T47D (cell line): ENCODE data around the gene WDR6.

Source experiments
- DNase-seq, 2 experiments: peaks; one replicate each; pipeline versions ENCODE4 v3.0.0 to v3.0.0-alpha.2; 2011 to 2012; ENCODE audit warnings: low read depth in 1 of 2, low spot score in 1 of 2
- JUND ChIP-seq: IDR thresholded peaks from 2 replicates; pipeline ENCODE4 v1.6.1; 2012; ENCODE audit warnings: low read depth
- in situ Hi-C: cut with HindIII; loops from 2 replicates; pipeline ENCODE4 v1.10.0; 2016; ENCODE audit warnings: low sequenced_read_pairs, low pct_unique_long_range_greater_than_20kb

The WDR6 gene

GRCh38 chr3:49012441-49013017 lies 5.3 kb downstream of the WDR6 start:
- no peak for DNase-seq
- TF ChIP-seq JUND = no peak
- in situ Hi-C loops = no loop called here

DNA sequence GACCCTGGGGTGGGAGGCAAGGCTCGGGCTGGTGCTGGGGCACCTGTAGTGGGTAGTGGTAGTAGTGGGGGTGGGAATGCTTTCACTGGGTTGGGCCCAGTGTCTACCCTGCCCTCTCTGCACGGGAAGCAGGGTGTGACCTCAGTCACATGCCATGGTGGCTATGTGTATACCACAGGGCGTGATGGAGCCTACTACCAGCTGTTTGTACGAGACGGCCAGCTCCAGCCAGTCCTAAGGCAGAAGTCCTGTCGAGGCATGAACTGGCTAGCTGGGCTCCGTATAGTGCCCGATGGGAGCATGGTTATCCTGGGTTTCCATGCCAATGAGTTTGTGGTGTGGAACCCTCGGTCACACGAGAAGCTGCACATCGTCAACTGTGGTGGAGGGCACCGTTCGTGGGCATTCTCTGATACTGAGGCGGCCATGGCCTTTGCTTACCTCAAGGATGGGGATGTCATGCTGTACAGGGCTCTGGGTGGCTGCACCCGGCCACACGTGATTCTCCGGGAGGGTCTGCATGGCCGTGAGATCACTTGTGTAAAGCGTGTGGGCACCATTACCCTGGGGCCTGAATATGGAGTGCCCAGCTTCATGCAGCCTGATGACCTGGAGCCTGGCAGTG lies 6.0 kb downstream of the WDR6 start:
- no peak for TF ChIP-seq JUND
- in situ Hi-C loops = no loop called here
- DNase-seq = no peak

DNA sequence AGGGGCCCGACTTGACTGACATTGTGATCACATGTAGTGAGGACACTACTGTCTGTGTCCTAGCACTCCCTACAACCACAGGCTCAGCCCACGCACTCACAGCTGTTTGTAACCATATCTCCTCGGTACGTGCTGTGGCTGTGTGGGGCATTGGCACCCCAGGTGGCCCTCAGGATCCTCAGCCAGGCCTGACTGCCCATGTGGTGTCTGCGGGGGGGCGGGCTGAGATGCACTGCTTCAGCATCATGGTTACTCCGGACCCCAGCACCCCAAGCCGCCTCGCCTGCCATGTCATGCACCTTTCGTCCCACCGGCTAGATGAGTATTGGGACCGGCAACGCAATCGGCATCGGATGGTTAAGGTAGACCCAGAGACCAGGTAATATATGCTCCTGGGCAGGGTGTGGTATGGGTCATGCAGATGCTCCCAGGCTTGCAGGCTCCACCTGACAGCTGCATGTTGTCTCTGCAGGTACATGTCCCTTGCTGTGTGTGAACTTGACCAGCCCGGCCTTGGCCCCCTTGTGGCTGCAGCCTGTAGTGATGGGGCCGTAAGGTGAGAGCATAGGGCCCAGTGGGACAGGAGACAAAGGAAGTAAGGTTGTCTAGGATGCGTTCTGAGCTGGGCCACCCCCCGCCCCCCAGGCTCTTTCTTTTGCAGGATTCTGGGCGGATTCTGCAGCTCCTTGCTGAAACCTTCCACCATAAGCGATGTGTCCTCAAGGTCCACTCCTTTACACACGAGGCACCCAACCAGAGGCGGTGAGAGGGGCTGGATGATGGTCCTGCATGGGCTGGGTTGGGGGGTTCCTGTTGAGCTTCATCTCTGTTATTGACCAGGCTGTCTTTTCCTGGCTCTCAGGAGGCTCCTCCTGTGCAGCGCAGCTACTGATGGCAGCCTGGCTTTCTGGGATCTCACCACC lies 6.8 kb downstream of the WDR6 start:
- TF ChIP-seq JUND = no peak
- in situ Hi-C loops = no loop called here
- peak in 1 of 2 experiments; percentile 79 for DNase-seq

DNA sequence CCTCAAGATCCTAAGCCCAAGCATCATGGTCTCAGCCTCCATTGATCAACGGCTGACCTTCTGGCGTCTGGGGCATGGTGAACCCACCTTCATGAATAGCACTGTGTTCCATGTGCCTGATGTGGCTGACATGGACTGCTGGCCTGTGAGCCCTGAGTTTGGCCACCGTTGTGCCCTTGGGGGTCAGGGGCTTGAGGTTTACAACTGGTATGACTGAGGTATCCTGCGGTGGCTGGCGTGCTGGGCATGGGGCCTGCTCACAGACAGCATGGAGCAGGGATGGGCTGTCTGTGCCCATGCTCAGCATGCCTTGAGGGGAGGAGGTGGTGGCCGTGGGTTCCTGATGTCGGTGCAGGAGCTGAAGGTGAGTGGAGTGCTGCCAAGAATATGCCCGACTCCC lies 7.9 kb downstream of the WDR6 start:
- in situ Hi-C loops = no loop called here
- no peak for DNase-seq
- no peak for TF ChIP-seq JUND

GRCh38 chr3:49015765-49016164 lies 8.6 kb downstream of the WDR6 start:
- TF ChIP-seq JUND = no peak
- DNase-seq = peak in 1 of 2 experiments; percentile 35
- in situ Hi-C loops = no loop called here

GRCh38 chr3:49016414-49017228 lies 9.4 kb downstream of the WDR6 start:
- in situ Hi-C loops = no loop called here
- TF ChIP-seq JUND = no peak
- no peak for DNase-seq

GRCh38 chr3:49017229-49017970 lies 10.2 kb downstream of the WDR6 start:
- DNase-seq = peak in 1 of 2 experiments; percentile 61
- TF ChIP-seq JUND = no peak
- in situ Hi-C loops = no loop called here

GRCh38 chr3:49017971-49018706 lies 10.9 kb downstream of the WDR6 start, which contains the start of gene DALRD3:
Gene DALRD3, minus strand, starts transcription at chr3:49018580. Its CDS starts 16 bp downstream, at chr3:49018564.
- in situ Hi-C loops = no loop called here
- peak; percentile 48 to 89 for DNase-seq
- TF ChIP-seq JUND = peak; percentile 14

GRCh38 chr3:49018707-49019006 lies 11.5 kb downstream of the WDR6 start:
- in situ Hi-C loops = no loop called here
- no peak for DNase-seq
- 0 out of 2 replicates have a peak, but pooled peaks have one; percentile 5 for TF ChIP-seq JUND

- peak in 1 of 2 experiments; percentile 24 for DNase-seq
- in situ Hi-C loops = no loop called here
- no peak for TF ChIP-seq JUND
These were observed 12.7 kb downstream of the WDR6 start for GRCh38 chr3:49019941-49020329.
